Type B pancreatic cell (in vitro differentiated cells): ENCODE data around the gene CSTF2. TPM values are rescaled to one million over a fixed set of nuclear protein-coding genes. Genes with fewer than 3 reads are reported as not detected.

Experiments used
- DNase-seq: peaks from one replicate; pipeline ENCODE4 v3.0.0; 2021; ENCODE audit warnings: mixed read lengths; ENCODE audit not compliant: unreplicated experiment; ENCODE audit errors: extremely low spot score
- H3K27ac Mint-ChIP-seq: 2 replicates; pipeline ENCODE4 v1.8.0; 2021; ENCODE audit warnings: mild to moderate bottlenecking, mixed read lengths
- H3K27me3 Mint-ChIP-seq: 2 replicates; pipeline ENCODE4 v1.8.0; 2021; ENCODE audit warnings: mixed read lengths
- H3K36me3 Mint-ChIP-seq: 2 replicates; pipeline ENCODE4 v1.8.0; 2021; ENCODE audit warnings: mixed read lengths
- H3K4me1 Mint-ChIP-seq: one replicate; pipeline ENCODE4 v1.8.0; 2021; ENCODE audit warnings: mixed read lengths; ENCODE audit not compliant: unreplicated experiment
- H3K4me3 Mint-ChIP-seq: 2 replicates; pipeline ENCODE4 v1.8.0; 2021; ENCODE audit warnings: mild to moderate bottlenecking, mixed read lengths
- H3K9me3 Mint-ChIP-seq: 2 replicates; pipeline ENCODE4 v1.8.0; 2021; ENCODE audit warnings: mixed read lengths
- CTCF ChIP-seq: fragments of 200-600 bp; sonication (generic); conservative IDR thresholded peaks from 2 replicates; pipeline ENCODE4 v1.5.0; 2021; ENCODE audit warnings: antibody characterized with exemption, mild to moderate bottlenecking
- total RNA-seq: library from RNA; stranded (reverse); gene quantifications from 2 replicates; pipeline ENCODE4 v1.2.1, GENCODE V29; 2021; ENCODE audit warnings: low replicate concordance

The CSTF2 gene
- total RNA-seq, 1 donor from 2014 or later, result 20.5 TPM

GRCh38 chrX:100863326-100863864 lies 43.2 kb downstream of the CSTF2 start:
- Mint-ChIP-seq H3K27me3 (no peaks in the 10 kb centered on the region), H3K4me1 (no peaks in the 10 kb centered on the region), H3K4me3 (no peak overlapping the region), H3K36me3 (no peaks in the 10 kb centered on the region), H3K9me3 (no peaks in the 10 kb centered on the region), H3K27ac (no peak overlapping the region)
- TF ChIP-seq CTCF, result no peak
- DNase-seq, result no peak

- H3K4me1 Mint-ChIP-seq, result no peaks in the 10 kb centered on the region
- no peak for TF ChIP-seq CTCF
- H3K27me3 Mint-ChIP-seq, result no peaks in the 10 kb centered on the region
- no peaks in the 10 kb centered on the region for H3K9me3 Mint-ChIP-seq
- no peaks in the 10 kb centered on the region for H3K36me3 Mint-ChIP-seq
- H3K4me3 Mint-ChIP-seq, result no peak overlapping the region
- no peak overlapping the region for H3K27ac Mint-ChIP-seq
- no peak for DNase-seq
These were observed 44.6 kb downstream of the CSTF2 start for GRCh38 chrX:100864657-100865391.

- H3K4me3 Mint-ChIP-seq, result no peak overlapping the region
- H3K27me3 Mint-ChIP-seq, result no peaks in the 10 kb centered on the region
- H3K27ac Mint-ChIP-seq, result no peak overlapping the region
- no peak for DNase-seq
- no peak for TF ChIP-seq CTCF
- H3K36me3 Mint-ChIP-seq, result no peaks in the 10 kb centered on the region
- H3K4me1 Mint-ChIP-seq, result no peaks in the 10 kb centered on the region
- H3K9me3 Mint-ChIP-seq, result no peaks in the 10 kb centered on the region
These were observed 48.1 kb downstream of the CSTF2 start for GRCh38 chrX:100868273-100868672.

GRCh38 chrX:100870527-100870926 lies 50.3 kb downstream of the CSTF2 start:
- TF ChIP-seq CTCF, result no peak
- Mint-ChIP-seq H3K27me3 (no peaks in the 10 kb centered on the region), H3K4me1 (no peaks in the 10 kb centered on the region), H3K9me3 (peaks cover 4% of the 10 kb centered on the region), H3K36me3 (no peaks in the 10 kb centered on the region), H3K27ac (no peak overlapping the region), H3K4me3 (no peak overlapping the region)
- no peak for DNase-seq

- Mint-ChIP-seq H3K4me1 (no peaks in the 10 kb centered on the region), H3K27ac (no peak overlapping the region)
These were observed 51.7 kb downstream of the CSTF2 start for GRCh38 chrX:100871594-100872560.

More at GRCh38 chrX:100871594-100872560, 51.7 kb downstream of the CSTF2 start:
- Mint-ChIP-seq H3K4me3 (no peak overlapping the region), H3K27me3 (no peaks in the 10 kb centered on the region), H3K9me3 (peaks cover 4% of the 10 kb centered on the region), H3K36me3 (no peaks in the 10 kb centered on the region)
- TF ChIP-seq CTCF, result no peak
- no peak for DNase-seq
